Measurements from ENCODE around the gene EYS.

DNA sequence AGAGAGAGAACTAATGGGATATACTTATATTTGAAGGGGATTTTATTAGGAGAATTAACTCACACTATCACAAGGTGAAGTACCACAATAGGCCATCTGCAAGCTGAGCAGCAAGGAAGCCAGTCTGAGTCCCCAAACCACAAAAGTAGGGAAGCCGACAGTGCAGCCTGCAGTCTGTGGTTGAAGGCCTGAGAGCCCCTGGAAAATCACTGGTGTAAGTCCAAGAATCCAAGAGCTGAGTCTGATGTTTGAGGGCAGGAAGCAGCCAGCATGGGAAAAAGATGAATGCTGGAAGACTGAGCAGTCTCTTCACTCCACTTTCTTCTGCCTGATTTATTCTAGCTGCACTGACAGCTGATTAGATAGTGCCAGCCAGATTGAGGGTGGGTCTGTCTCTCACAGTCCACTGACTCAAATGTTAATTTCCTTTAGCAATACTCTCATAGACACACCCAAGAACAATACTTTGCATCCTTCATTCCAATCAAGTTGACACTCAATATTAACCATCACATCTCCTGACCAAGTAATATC, 1247.5 kb downstream of the EYS start:
- TF ChIP-seq USF2 (IDR thresholded peaks at IDR 0.05; ENCODE audit: borderline replicate concordance, low read depth, low read length): no peak
- no peak for TF ChIP-seq EP300 (IDR thresholded peaks at IDR 0.05; ENCODE audit: borderline replicate concordance in 1 of 2, low read depth in 1 of 2, low read length in 1 of 2)

Data from SK-N-SH (cell line).